Progenitor cell of endocrine pancreas (in vitro differentiated cells): ENCODE results near the gene SERPINE1. TPM values are rescaled to one million over a fixed set of nuclear protein-coding genes. Genes with fewer than 3 reads are reported as not detected.

ENCODE experiments used
- DNase-seq: peaks from one replicate; pipeline ENCODE4 v3.0.0; 2021; ENCODE audit warnings: low spot score; ENCODE audit not compliant: unreplicated experiment
- H3K27ac Mint-ChIP-seq: 2 replicates; pipeline ENCODE4 v1.8.0; 2021; ENCODE audit warnings: mild to moderate bottlenecking, moderate library complexity, mixed read lengths
- H3K27me3 Mint-ChIP-seq: 2 replicates; pipeline ENCODE4 v1.8.0; 2021; ENCODE audit warnings: mixed read lengths
- H3K36me3 Mint-ChIP-seq: 2 replicates; pipeline ENCODE4 v1.8.0; 2022; ENCODE audit warnings: mixed read lengths; ENCODE audit not compliant: insufficient read depth
- H3K4me1 Mint-ChIP-seq: 2 replicates; pipeline ENCODE4 v1.8.0; 2021; ENCODE audit warnings: low read depth, mixed read lengths
- H3K4me3 Mint-ChIP-seq: 2 replicates; pipeline ENCODE4 v1.8.0; 2021; ENCODE audit warnings: low read depth, mild to moderate bottlenecking, moderate library complexity, mixed read lengths
- H3K9me3 Mint-ChIP-seq: 2 replicates; pipeline ENCODE4 v1.8.0; 2021; ENCODE audit warnings: low read depth, mixed read lengths
- total RNA-seq: library from RNA; stranded (reverse); gene quantifications from 2 replicates; pipeline ENCODE4 v1.2.1, GENCODE V29; 2021
- TF ChIP-seq, protein P1 (sequence below): fragments of 200-600 bp; sonication (generic); IDR thresholded peaks from one replicate; pipeline ENCODE4 v1.5.0; 2021; ENCODE audit warnings: antibody characterized with exemption, mild to moderate bottlenecking; ENCODE audit not compliant: unreplicated experiment

SERPINE1 gene
- total RNA-seq, 1 donor from 2014 or later = 0.14 TPM

GRCh38 chr7:101165958-101166647 lies 39.2 kb downstream of the SERPINE1 start:
- Mint-ChIP-seq H3K36me3 (no peaks in the 10 kb centered on the region), H3K4me3 (peak overlapping the region; percentile 51), H3K4me1 (peaks cover 12% of the 10 kb centered on the region), H3K27ac (peak overlapping the region; percentile 59), H3K27me3 (peaks cover 72% of the 10 kb centered on the region), H3K9me3 (no peaks in the 10 kb centered on the region)
- no peak for DNase-seq
- TF ChIP-seq, protein P1, sequence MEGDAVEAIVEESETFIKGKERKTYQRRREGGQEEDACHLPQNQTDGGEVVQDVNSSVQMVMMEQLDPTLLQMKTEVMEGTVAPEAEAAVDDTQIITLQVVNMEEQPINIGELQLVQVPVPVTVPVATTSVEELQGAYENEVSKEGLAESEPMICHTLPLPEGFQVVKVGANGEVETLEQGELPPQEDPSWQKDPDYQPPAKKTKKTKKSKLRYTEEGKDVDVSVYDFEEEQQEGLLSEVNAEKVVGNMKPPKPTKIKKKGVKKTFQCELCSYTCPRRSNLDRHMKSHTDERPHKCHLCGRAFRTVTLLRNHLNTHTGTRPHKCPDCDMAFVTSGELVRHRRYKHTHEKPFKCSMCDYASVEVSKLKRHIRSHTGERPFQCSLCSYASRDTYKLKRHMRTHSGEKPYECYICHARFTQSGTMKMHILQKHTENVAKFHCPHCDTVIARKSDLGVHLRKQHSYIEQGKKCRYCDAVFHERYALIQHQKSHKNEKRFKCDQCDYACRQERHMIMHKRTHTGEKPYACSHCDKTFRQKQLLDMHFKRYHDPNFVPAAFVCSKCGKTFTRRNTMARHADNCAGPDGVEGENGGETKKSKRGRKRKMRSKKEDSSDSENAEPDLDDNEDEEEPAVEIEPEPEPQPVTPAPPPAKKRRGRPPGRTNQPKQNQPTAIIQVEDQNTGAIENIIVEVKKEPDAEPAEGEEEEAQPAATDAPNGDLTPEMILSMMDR = no peak

DNA sequence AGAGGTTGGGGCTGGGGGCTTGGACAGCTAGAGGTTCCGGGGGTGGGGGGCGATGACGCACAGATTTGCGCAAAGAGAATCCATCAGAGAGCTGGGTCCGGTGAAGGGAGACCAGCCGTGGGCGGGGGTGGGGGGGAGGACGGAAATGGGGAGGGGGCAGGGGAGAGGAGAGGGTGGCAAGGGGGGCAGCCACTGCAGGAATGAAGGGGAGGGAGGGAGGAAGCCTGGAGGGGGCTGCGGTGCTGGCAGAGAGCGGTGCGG lies 39.7 kb downstream of the SERPINE1 start:
- Mint-ChIP-seq H3K27me3 (peaks cover 72% of the 10 kb centered on the region), H3K9me3 (no peaks in the 10 kb centered on the region), H3K36me3 (no peaks in the 10 kb centered on the region), H3K4me3 (no peak overlapping the region), H3K4me1 (peaks cover 12% of the 10 kb centered on the region), H3K27ac (no peak overlapping the region)
- DNase-seq = no peak
- TF ChIP-seq, protein P1 = no peak

DNA sequence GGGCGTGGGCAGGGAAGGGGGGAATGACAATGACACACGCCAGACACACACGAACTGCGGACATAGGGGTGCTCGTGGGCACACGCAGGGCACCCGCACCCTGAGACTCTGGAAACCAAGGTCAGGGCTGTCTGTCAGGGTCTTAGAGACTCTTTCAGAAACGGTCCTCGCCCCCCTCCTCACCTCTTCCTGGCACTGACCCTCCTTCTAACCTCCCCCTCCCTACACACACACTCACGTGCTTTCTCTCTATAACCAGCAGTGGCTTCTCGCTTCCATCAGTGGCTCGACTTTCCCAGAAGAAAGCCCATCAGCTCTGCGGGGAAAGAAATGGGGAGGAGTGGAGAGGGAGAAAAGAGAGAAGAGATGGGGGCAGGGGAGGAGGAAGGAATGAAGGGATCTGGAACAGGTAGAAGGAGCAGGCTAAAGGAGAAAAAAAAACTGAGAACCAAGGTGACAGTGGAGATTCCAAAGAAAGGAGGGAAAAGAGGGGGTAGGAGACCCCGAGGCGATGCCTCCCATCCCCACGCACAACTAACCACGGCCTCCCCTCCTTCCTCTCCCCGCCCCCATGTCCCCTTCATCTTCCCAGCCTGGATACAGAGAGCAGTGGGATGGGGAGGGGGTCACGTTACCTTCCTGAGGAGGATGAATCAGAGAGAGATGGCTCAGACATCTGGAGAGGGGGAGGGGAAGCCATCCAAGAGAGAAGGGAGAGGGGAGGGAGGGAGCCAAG lies 40.2 kb downstream of the SERPINE1 start:
- DNase-seq = no peak
- H3K9me3 Mint-ChIP-seq = no peaks in the 10 kb centered on the region
- H3K4me3 Mint-ChIP-seq = no peak overlapping the region
- H3K4me1 Mint-ChIP-seq = peaks cover 12% of the 10 kb centered on the region
- no peak overlapping the region for H3K27ac Mint-ChIP-seq
- TF ChIP-seq, protein P1 = no peak
- H3K36me3 Mint-ChIP-seq = no peaks in the 10 kb centered on the region
- H3K27me3 Mint-ChIP-seq = peaks cover 76% of the 10 kb centered on the region

GRCh38 chr7:101167645-101168411 lies 40.9 kb downstream of the SERPINE1 start:
- Mint-ChIP-seq H3K9me3 (no peaks in the 10 kb centered on the region), H3K27ac (peak overlapping the region; percentile 72), H3K4me3 (no peak overlapping the region), H3K27me3 (peaks cover 74% of the 10 kb centered on the region), H3K4me1 (peaks cover 9% of the 10 kb centered on the region), H3K36me3 (no peaks in the 10 kb centered on the region)
- no peak for DNase-seq
- TF ChIP-seq, protein P1 = no peak

DNA sequence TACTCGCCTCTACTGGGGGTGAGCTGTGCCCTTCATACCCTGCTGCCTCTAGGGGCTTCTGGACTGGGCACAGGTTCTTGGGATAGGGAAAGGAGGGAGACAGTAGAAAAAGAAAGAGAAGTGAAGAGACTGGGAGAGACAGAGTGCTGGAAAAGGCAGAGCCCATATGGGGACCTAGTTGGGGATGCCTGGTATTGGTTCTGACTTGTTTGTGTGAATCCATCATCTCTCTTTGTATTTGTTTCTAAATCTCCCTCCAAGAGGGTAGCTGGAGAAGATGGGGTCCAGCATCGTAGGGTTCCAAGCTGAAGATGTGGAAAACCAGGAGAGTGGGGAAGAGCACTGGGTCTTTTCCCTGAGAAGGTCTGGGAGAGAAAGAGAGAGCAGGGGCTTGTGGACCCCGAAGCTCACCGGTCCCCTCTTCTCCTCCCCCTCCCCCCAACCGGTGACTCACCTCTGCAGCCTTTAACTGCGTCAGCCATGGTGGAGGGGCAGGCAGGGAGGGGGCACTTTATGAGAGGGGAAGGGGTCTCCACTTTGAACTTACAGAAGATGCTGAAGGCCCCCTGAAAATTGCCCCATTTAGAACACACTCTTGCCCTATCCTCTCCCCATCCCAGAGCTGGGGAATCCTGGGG lies 41.6 kb downstream of the SERPINE1 start:
- H3K27me3 Mint-ChIP-seq = peaks cover 81% of the 10 kb centered on the region
- TF ChIP-seq, protein P1 = no peak
- peak overlapping the region; percentile 72 for H3K27ac Mint-ChIP-seq
- H3K4me3 Mint-ChIP-seq = no peak overlapping the region
- no peaks in the 10 kb centered on the region for H3K9me3 Mint-ChIP-seq
- peaks cover 9% of the 10 kb centered on the region for H3K4me1 Mint-ChIP-seq
- H3K36me3 Mint-ChIP-seq = no peaks in the 10 kb centered on the region
- DNase-seq = no peak
